Spleen (tissue), 11 donors: ENCODE results near the gene CKMT2. TPM values are rescaled to one million over a fixed set of nuclear protein-coding genes. Genes with fewer than 3 reads are reported as not detected.

ENCODE experiments used
- DNase-seq: peaks from one replicate; pipeline ENCODE4 v3.0.0-alpha.2; 2020
- H3K27ac ChIP-seq, 8 donors: fragments of 200-600 bp; sonication (generic) in 7 of 8; 1 replicate in 4 of 8; 2 replicates in 4 of 8; pipeline versions ENCODE4 v1.5.0 to v1.8.0; 2016 to 2021; ENCODE audit warnings: inconsistent platforms in 4 of 8, mild to moderate bottlenecking in 4 of 8, moderate library complexity in 1 of 8
- H3K27me3 ChIP-seq, 7 donors: fragments of 200-600 bp; sonication (generic) in 6 of 7; replicated peaks in 1 of 7; 1 replicate in 4 of 7; 2 replicates in 3 of 7; pipeline versions ENCODE4 v1.5.0 to v1.8.0; 2016 to 2021; ENCODE audit warnings: inconsistent platforms in 3 of 7, mild to moderate bottlenecking in 1 of 7
- H3K36me3 ChIP-seq, 6 donors: fragments of 200-600 bp; sonication (generic) in 5 of 6; 1 replicate in 4 of 6; 2 replicates in 2 of 6; pipeline versions ENCODE4 v1.5.0 to v1.8.0; 2016 to 2021; ENCODE audit warnings: inconsistent platforms in 2 of 6
- H3K4me1 ChIP-seq, 6 donors: fragments of 200-600 bp; sonication (generic) in 5 of 6; 1 replicate in 3 of 6; 2 replicates in 3 of 6; pipeline versions ENCODE4 v1.5.0 to v1.8.0; 2016 to 2021; ENCODE audit warnings: inconsistent platforms in 3 of 6
- H3K4me3 ChIP-seq, 8 donors: fragments of 200-600 bp; sonication (generic) in 7 of 8; 1 replicate in 4 of 8; 2 replicates in 4 of 8; pipeline versions ENCODE4 v1.5.0 to v1.8.0; 2016 to 2021; ENCODE audit warnings: inconsistent platforms in 4 of 8, mild to moderate bottlenecking in 4 of 8, moderate library complexity in 2 of 8
- H3K9me3 ChIP-seq, 8 donors: fragments of 200-600 bp; sonication (generic) in 7 of 8; 1 replicate in 4 of 8; 2 replicates in 4 of 8; pipeline versions ENCODE4 v1.5.0 to v1.8.0; 2016 to 2021; ENCODE audit warnings: inconsistent platforms in 4 of 8
- CTCF ChIP-seq, 11 experiments: fragments of 200-600 bp in 7 of 11; fragments of 450-650 bp in 4 of 11; sonication (generic) in 4 of 11; IDR thresholded peaks in 8 of 11; conservative IDR thresholded peaks in 3 of 11; 1 replicate in 7 of 11; 2 replicates in 4 of 11; pipeline versions ENCODE4 v1.4.0 to v1.8.0; 2016 to 2021; ENCODE audit warnings: antibody characterized with exemption in 11 of 11, inconsistent platforms in 4 of 11, mild to moderate bottlenecking in 1 of 11
- POLR2A ChIP-seq, 3 donors: fragments of 450-650 bp; IDR thresholded peaks; one replicate each; pipeline ENCODE4 v1.5.1; 2017; ENCODE audit warnings: antibody characterized with exemption in 3 of 3, mild to moderate bottlenecking in 1 of 3
- POLR2AphosphoS5 ChIP-seq, 3 donors: sonication (generic); formaldehyde crosslinking; IDR thresholded peaks; one replicate each; pipeline ENCODE4 v1.5.1; 2017; ENCODE audit warnings: antibody characterized with exemption in 3 of 3
- WGBS, 5 donors: extraction: QIAGEN DNeasy Blood & Tissue Kit in 3 of 5; methylation state at CpG; one replicate each; pipeline versions ENCODE4 v1.1.5 to v1.1.7; 2013 to 2018; 5-methylcytosine and 5-hydroxymethylcytosine counted together
- intact Hi-C: fragments of 100-400 bp; cut with DNase I; formaldehyde crosslinking; loops from one replicate; pipeline ENCODE4 v1.15.0; 2023; ENCODE audit warnings: low total_unique reads
- polyA plus RNA-seq, 3 donors: library from polyadenylated mRNA; stranded (reverse); fragments of 200-250 nt; gene quantifications; one replicate each; pipeline ENCODE4 v1.2.1, GENCODE V29; 2013
- total RNA-seq, 7 donors: library from RNA; depleted of rRNA in 3 of 7; stranded (reverse); fragments of >200 nt in 3 of 7; fragmentation: NEBNext Ultra II Directional in 4 of 7; extraction: Animal tissue kit (Norgen Biotek cat#: 25700) in 4 of 7; gene quantifications; one replicate each; pipeline versions ENCODE4 v1.1.0 to v1.2.1, GENCODE V29; 2016 to 2021
- donor health status: healthy with polysubstance abuse.
- donor health status: DM: no; HTN: no; CAD: no; lungs with moderate emphysema.
- donor health status: DM: no; HTN: no; CAD: no.
- donor health status: Bipolar disorder and iron deficiency.
- donor health status: healthy.
- donor health status: DM: no; HTN: no; CAD: no.
- donor health status: DM: yes; HTN: yes; CAD: no.

CKMT2 gene
- total and polyA plus RNA-seq, 10 donors = 1.4 to 7.1 (median 2.5) TPM

DNA sequence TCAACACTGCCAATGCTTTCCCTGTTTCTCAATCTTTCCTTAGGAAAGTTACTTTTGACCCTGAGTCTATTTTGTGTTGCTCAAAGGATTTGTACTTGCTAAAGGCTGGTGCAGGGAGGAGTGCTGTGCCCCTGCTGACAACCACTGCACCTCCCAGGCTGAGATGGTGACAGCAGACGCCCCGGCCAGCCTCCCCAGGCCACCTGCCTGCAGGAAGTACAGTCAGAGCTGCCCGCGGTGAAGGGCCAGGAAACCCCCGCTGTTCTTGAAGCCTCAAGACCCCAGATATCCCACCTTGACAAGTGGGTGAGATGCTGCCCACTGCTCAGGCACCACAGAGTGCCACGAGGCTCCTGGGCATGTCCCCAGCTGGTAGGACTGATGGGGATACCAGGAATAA is 44.2 kb upstream of the CKMT2 start:
- 49 to 68% (median 58%) methylated on average over 5 to 6 of the region's 6 CpGs for WGBS, 5 donors
- DNase-seq = no peak
- TF ChIP-seq POLR2AphosphoS5 (IDR thresholded peaks at IDR 0.05) = no peak
- no peak for TF ChIP-seq CTCF (IDR thresholded peaks at IDR 0.05 in 8 of 11, conservative IDR thresholded peaks at IDR 0.05 in 3 of 11)
- TF ChIP-seq POLR2A (IDR thresholded peaks at IDR 0.05) = no peak
- no peak overlapping the region for H3K27ac ChIP-seq
- intact Hi-C loops = no loop called here
- H3K9me3 ChIP-seq = no peaks in the 10 kb centered on the region
- H3K27me3 ChIP-seq = no peaks in the 10 kb centered on the region
- no peak overlapping the region for H3K4me3 ChIP-seq
- H3K36me3 ChIP-seq = peaks cover 0 to 5% (median 0%) of the 10 kb centered on the region in 6 donors
- H3K4me1 ChIP-seq = no peaks in the 10 kb centered on the region

GRCh38 chr5:81189875-81190498 is 43.1 kb upstream of the CKMT2 start:
- no peaks in the 10 kb centered on the region for H3K9me3 ChIP-seq
- H3K36me3 ChIP-seq = no peaks in the 10 kb centered on the region
- TF ChIP-seq POLR2A (IDR thresholded peaks at IDR 0.05) = no peak
- TF ChIP-seq CTCF (IDR thresholded peaks at IDR 0.05 in 8 of 11, conservative IDR thresholded peaks at IDR 0.05 in 3 of 11) = no peak
- TF ChIP-seq POLR2AphosphoS5 (IDR thresholded peaks at IDR 0.05) = no peak
- no peak overlapping the region for H3K4me3 ChIP-seq
- 90 to 95% (median 92%) methylated on average over 14 of the region's 14 CpGs for WGBS, 5 donors
- DNase-seq = no peak
- intact Hi-C loops = loop anchor here (10.0 kb wide), 1 partner anchor 505 kb away; no protein-coding TSS in a partner anchor
- H3K4me1 ChIP-seq = peaks cover 0 to 5% (median 3%) of the 10 kb centered on the region in 6 donors
- no peak overlapping the region for H3K27ac ChIP-seq
- no peaks in the 10 kb centered on the region for H3K27me3 ChIP-seq

DNA sequence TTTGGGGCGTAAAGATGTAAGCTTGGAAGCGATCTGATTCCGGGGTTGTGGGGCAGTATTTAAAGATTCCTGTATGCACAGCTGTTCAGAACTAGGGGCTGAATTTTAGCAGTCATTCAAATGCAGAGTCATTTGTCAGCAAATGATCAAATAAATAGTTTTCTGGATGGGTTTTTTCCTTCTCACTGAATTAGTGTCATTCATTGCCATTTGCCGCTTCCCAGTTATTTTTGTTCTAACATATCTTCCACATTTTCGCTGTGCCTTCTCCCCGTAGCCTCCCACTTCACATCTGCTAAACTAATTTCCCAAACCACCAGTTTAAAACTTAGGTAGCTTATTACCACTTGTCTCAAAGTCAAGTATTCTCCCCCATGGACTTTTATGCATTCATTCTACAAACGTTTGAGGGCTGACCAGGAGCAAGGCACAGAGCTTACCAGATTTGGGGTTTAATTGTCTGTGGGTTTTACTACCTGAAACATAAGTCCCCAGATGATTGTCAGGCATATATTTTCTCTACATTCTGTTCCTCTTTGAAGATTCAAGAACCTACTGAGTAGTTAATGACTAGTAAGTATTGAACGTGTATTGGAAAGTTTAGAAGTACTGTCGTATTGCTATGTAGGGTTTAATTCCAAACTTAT is 41.3 kb upstream of the CKMT2 start:
- intact Hi-C loops = loop anchor here (10.0 kb wide), 1 partner anchor 507 kb away; no protein-coding TSS in a partner anchor
- Histone ChIP-seq H3K27me3 (no peaks in the 10 kb centered on the region), H3K4me3 (no peak overlapping the region), H3K9me3 (no peaks in the 10 kb centered on the region), H3K4me1 (peaks cover 0 to 9% (median 7%) of the 10 kb centered on the region in 6 donors), H3K36me3 (no peaks in the 10 kb centered on the region), H3K27ac (no peak overlapping the region)
- WGBS, 5 donors = 76 to 89% (median 84%) methylated on average over 9 of the region's 9 CpGs
- DNase-seq = no peak
- no peak for TF ChIP-seq POLR2A (IDR thresholded peaks at IDR 0.05)
- no peak for TF ChIP-seq CTCF (IDR thresholded peaks at IDR 0.05 in 8 of 11, conservative IDR thresholded peaks at IDR 0.05 in 3 of 11)
- TF ChIP-seq POLR2AphosphoS5 (IDR thresholded peaks at IDR 0.05) = no peak

DNA sequence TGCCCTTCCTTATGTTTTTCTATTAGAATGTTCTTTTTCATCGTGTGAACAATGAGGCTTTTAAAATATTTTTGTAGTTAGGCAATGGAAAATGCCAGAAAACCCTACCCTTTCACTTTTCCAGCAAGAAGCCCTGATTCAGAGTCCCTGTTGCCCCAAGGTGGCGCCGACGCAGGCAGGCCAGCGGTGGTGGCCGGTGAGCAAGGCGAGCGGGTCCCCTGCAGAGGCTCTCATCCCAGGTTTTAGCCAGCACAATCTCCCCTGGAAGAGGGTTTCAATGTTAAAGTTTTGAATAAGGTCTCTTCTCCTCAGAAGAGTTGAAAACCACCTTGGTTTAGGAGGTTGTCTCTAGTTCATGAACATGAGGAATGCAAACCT is 40.8 kb upstream of the CKMT2 start:
- no peak for TF ChIP-seq POLR2AphosphoS5 (IDR thresholded peaks at IDR 0.05)
- no peak for TF ChIP-seq POLR2A (IDR thresholded peaks at IDR 0.05)
- no peak for TF ChIP-seq CTCF (IDR thresholded peaks at IDR 0.05 in 8 of 11, conservative IDR thresholded peaks at IDR 0.05 in 3 of 11)

More for the DNA sequence above, 40.8 kb upstream of the CKMT2 start:
- no peak overlapping the region for H3K4me3 ChIP-seq
- H3K27ac ChIP-seq = no peak overlapping the region
- H3K9me3 ChIP-seq = no peaks in the 10 kb centered on the region
- no peaks in the 10 kb centered on the region for H3K36me3 ChIP-seq
- WGBS, 5 donors = 75 to 84% (median 79%) methylated on average over 8 of the region's 8 CpGs
- no peak for DNase-seq
- H3K4me1 ChIP-seq = peaks cover 0 to 9% (median 7%) of the 10 kb centered on the region in 6 donors
- intact Hi-C loops = loop anchor here (10.0 kb wide), 1 partner anchor 508 kb away; no protein-coding TSS in a partner anchor
- H3K27me3 ChIP-seq = no peaks in the 10 kb centered on the region
